Activated T-cell treated with anti-CD3 and anti-CD28 coated beads for 1 hour (primary cell): ENCODE measurements around the gene CHRDL1.
"Not testable (repeated sequence)": the region's sequence is repeated elsewhere in the genome, so short reads cannot be mapped to it uniquely, and the experiment has no call there.

Experiments
- DNase-seq: peaks from one replicate; pipeline ENCODE4 v3.0.0-alpha.2; 2020; ENCODE audit warnings: low read depth

The CHRDL1 gene

GRCh38 chrX:110795645-110796406 is at the start of gene CHRDL1:
Gene CHRDL1, minus strand, starts transcription at chrX:110795817. Its CDS starts 3,636 bp downstream, at chrX:110792181.
- DNase-seq, result no peak

- no peak for DNase-seq
Observed at GRCh38 chrX:110836982-110837381, 41.4 kb upstream of the CHRDL1 start.

- DNase-seq, result no peak
Observed at GRCh38 chrX:110836451-110836850, 40.8 kb upstream of the CHRDL1 start.

- DNase-seq, result no peak
Observed at GRCh38 chrX:110836001-110836400, 40.4 kb upstream of the CHRDL1 start.

GRCh38 chrX:110825972-110826371 is 30.4 kb upstream of the CHRDL1 start:
- no peak for DNase-seq

- not testable (repeated sequence) for DNase-seq
Observed at GRCh38 chrX:110816543-110816942, 20.9 kb upstream of the CHRDL1 start.

- no peak for DNase-seq
Observed at GRCh38 chrX:110806145-110806544, 10.5 kb upstream of the CHRDL1 start.

GRCh38 chrX:110805303-110805702 is 9.7 kb upstream of the CHRDL1 start:
- no peak for DNase-seq

- DNase-seq, result no peak
Observed at GRCh38 chrX:110804446-110804845, 8.8 kb upstream of the CHRDL1 start.

- no peak for DNase-seq
Observed at GRCh38 chrX:110803506-110803905, 7.9 kb upstream of the CHRDL1 start.

GRCh38 chrX:110796407-110796697 is 735 bp upstream of the CHRDL1 start:
- DNase-seq, result no peak

- DNase-seq, result no peak
Observed at GRCh38 chrX:110794601-110795000, 1.0 kb downstream of the CHRDL1 start.

- DNase-seq, result no peak
Observed at GRCh38 chrX:110791071-110791470, 4.5 kb downstream of the CHRDL1 start.

- no peak for DNase-seq
Observed at GRCh38 chrX:110786486-110786885, 9.1 kb downstream of the CHRDL1 start.

GRCh38 chrX:110759785-110760184 is 35.8 kb downstream of the CHRDL1 start:
- no peak for DNase-seq

GRCh38 chrX:110758781-110759422 is 36.7 kb downstream of the CHRDL1 start:
- DNase-seq, result no peak

GRCh38 chrX:110755611-110756010 is 40.0 kb downstream of the CHRDL1 start:
- no peak for DNase-seq

- no peak for DNase-seq
Observed at GRCh38 chrX:110755061-110755460, 40.6 kb downstream of the CHRDL1 start.

GRCh38 chrX:110750526-110751189 is 45.0 kb downstream of the CHRDL1 start:
- DNase-seq, result no peak

- no peak for DNase-seq
Observed at GRCh38 chrX:110748256-110748806, 47.3 kb downstream of the CHRDL1 start.

GRCh38 chrX:110746014-110746413 is 49.6 kb downstream of the CHRDL1 start:
- no peak for DNase-seq

- no peak for DNase-seq
Observed at GRCh38 chrX:110745288-110745687, 50.3 kb downstream of the CHRDL1 start.
